ENCODE results near the gene PACRG.

DNA sequence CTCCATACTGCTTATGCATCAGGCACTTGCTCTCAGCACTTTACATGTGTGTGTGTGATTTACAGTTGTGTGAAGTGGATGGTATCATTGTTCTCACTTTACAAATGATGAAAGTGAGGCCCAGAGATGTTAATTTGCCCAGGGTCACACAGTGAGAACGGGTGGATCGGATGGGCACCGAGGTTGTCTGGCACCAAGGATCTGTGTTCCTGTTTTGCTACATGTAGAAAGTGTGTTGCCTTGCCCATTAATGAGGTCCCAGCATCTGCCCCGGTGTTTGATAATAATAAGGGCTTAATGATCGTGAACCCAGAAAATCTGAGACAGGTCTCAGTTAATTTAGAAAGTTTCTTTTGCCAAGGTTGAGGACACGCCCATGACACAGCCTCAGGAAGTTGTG lies 470.6 kb downstream of the PACRG start:
- TF ChIP-seq EZH2 (IDR thresholded peaks at IDR 0.05; ENCODE audit: insufficient read depth, poor library complexity, severe bottlenecking) (no peak), EZH2phosphoT487 (IDR thresholded peaks at IDR 0.05; ENCODE audit: insufficient read depth, low read depth) (no peak)
